ENCODE data around the gene PPP1R10. TPM values are rescaled to one million over a fixed set of nuclear protein-coding genes. Genes with fewer than 3 reads are reported as not detected.
A peak's percentile ranks its signal among the peaks of the same experiment; 100 is the strongest.

Gene PPP1R10
- total and polyA plus RNA-seq, 2 of the 13 experiments (the other 11 are each of a cell fraction or from before 2014, with no cell fraction given): 26.3 to 38.4 TPM

DNA sequence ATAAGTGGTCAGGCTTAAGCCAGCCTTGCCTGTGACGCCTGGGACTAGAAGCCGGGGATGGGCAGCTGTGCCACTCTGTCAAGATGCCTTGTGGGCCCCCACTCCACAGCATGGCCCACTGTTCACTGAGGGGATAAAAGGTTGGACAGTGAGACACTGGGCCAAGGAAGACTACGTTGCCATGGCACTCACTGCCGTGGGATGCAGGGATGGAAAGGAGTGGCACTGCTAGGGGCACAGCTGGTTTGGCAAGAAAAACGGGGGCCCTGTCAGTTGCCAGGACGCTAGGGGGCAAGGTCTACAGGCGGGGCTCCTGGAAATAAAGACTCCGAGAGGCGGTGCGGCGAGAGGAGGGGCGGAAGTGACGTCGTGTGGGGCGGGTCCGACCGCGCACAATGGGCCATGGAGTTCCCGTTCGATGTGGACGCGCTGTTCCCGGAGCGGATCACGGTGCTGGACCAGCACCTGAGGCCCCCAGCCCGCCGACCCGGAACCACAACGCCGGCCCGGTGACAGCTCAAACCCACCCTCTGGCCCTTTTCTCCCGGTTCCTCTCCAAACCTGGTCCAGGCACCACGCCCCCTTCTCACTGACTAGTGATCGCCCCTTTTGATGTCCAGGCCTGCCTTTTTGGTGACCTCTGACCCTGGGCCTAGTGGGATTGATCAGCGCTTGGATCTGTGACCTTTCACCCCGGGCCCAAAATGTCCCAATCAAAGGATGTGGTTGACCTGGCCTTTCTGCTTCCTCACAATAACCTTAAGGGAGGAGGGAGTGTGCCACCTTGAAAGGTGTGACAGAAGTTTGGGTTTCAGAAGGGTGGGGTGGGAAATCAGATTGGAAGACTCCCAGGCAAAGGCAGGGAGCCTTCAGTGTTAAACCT is 9.7 kb upstream of the PPP1R10 start, which contains the start of gene ATAT1 (continued):
- TF ChIP-seq HNRNPLL (IDR thresholded peaks at IDR 0.05; ENCODE audit: low read depth, low read length, poor library complexity, severe bottlenecking): peak; percentile 64
- TF ChIP-seq AKNA (CRISPR knock-in tag; IDR thresholded peaks at IDR 0.05; ENCODE audit: borderline replicate concordance): no peak; the same call in 1 of the 2 replicates
- 0 out of 2 replicates have a peak, but pooled peaks have one; percentile 11 for TF ChIP-seq ARID3A (IDR thresholded peaks at IDR 0.05; ENCODE audit: low read depth, low read length)
- TF ChIP-seq ZMYM3 (CRISPR knock-in tag; IDR thresholded peaks at IDR 0.05): peak; percentile 23; the same call in 1 of the 2 replicates
- peak; percentile 97; the same call in 1 of the 2 replicates for TF ChIP-seq SMAD1 (CRISPR knock-in tag; IDR thresholded peaks at IDR 0.05; ENCODE audit: borderline replicate concordance, low read depth)
- TF ChIP-seq, protein P1, sequence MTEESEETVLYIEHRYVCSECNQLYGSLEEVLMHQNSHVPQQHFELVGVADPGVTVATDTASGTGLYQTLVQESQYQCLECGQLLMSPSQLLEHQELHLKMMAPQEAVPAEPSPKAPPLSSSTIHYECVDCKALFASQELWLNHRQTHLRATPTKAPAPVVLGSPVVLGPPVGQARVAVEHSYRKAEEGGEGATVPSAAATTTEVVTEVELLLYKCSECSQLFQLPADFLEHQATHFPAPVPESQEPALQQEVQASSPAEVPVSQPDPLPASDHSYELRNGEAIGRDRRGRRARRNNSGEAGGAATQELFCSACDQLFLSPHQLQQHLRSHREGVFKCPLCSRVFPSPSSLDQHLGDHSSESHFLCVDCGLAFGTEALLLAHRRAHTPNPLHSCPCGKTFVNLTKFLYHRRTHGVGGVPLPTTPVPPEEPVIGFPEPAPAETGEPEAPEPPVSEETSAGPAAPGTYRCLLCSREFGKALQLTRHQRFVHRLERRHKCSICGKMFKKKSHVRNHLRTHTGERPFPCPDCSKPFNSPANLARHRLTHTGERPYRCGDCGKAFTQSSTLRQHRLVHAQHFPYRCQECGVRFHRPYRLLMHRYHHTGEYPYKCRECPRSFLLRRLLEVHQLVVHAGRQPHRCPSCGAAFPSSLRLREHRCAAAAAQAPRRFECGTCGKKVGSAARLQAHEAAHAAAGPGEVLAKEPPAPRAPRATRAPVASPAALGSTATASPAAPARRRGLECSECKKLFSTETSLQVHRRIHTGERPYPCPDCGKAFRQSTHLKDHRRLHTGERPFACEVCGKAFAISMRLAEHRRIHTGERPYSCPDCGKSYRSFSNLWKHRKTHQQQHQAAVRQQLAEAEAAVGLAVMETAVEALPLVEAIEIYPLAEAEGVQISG (CRISPR knock-in tag; IDR thresholded peaks at IDR 0.05): peak; percentile 96
- TF ChIP-seq, protein P2, sequence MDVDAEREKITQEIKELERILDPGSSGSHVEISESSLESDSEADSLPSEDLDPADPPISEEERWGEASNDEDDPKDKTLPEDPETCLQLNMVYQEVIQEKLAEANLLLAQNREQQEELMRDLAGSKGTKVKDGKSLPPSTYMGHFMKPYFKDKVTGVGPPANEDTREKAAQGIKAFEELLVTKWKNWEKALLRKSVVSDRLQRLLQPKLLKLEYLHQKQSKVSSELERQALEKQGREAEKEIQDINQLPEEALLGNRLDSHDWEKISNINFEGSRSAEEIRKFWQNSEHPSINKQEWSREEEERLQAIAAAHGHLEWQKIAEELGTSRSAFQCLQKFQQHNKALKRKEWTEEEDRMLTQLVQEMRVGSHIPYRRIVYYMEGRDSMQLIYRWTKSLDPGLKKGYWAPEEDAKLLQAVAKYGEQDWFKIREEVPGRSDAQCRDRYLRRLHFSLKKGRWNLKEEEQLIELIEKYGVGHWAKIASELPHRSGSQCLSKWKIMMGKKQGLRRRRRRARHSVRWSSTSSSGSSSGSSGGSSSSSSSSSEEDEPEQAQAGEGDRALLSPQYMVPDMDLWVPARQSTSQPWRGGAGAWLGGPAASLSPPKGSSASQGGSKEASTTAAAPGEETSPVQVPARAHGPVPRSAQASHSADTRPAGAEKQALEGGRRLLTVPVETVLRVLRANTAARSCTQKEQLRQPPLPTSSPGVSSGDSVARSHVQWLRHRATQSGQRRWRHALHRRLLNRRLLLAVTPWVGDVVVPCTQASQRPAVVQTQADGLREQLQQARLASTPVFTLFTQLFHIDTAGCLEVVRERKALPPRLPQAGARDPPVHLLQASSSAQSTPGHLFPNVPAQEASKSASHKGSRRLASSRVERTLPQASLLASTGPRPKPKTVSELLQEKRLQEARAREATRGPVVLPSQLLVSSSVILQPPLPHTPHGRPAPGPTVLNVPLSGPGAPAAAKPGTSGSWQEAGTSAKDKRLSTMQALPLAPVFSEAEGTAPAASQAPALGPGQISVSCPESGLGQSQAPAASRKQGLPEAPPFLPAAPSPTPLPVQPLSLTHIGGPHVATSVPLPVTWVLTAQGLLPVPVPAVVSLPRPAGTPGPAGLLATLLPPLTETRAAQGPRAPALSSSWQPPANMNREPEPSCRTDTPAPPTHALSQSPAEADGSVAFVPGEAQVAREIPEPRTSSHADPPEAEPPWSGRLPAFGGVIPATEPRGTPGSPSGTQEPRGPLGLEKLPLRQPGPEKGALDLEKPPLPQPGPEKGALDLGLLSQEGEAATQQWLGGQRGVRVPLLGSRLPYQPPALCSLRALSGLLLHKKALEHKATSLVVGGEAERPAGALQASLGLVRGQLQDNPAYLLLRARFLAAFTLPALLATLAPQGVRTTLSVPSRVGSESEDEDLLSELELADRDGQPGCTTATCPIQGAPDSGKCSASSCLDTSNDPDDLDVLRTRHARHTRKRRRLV (CRISPR knock-in tag; IDR thresholded peaks at IDR 0.05): peak; percentile 70; the same call in 1 of the 2 replicates
- TF ChIP-seq ZNF713 (CRISPR knock-in tag; IDR thresholded peaks at IDR 0.05): 0 out of 2 replicates have a peak, but pooled peaks have one; percentile 19
- peak; percentile 73; the same call in 1 of the 2 replicates for TF ChIP-seq ISL2 (CRISPR knock-in tag; IDR thresholded peaks at IDR 0.05)
- peak; percentile 88; the same call in 1 of the 2 replicates for TF ChIP-seq MAZ (IDR thresholded peaks at IDR 0.05; ENCODE audit: borderline replicate concordance, low read depth, low read length)
- TF ChIP-seq MAZ (CRISPR knock-in tag; IDR thresholded peaks at IDR 0.05; ENCODE audit: low read depth): peak; percentile 92
